HEK293 (cell line): Measurements from ENCODE around the gene RIMS1.

Source experiments
- CTCF ChIA-PET: fragments of 350-600 bp; formaldehyde crosslinking; extraction: SDS; loops from one replicate; lab custom pipeline; 2021; ENCODE audit warnings: antibody characterized with exemption; lab: Yijun Ruan, JAX
- POLR2A ChIA-PET: fragments of 300-600 bp; formaldehyde crosslinking; extraction: SDS; loops from one replicate; lab custom pipeline; 2020; ENCODE audit warnings: antibody characterized with exemption, inconsistent platforms; lab: Yijun Ruan, JAX
- H3K27ac ChIP-seq: fragments of 200-500 bp; sonication (Bioruptor generic); 2 replicates; pipeline ENCODE4 v1.5.1; 2014; ENCODE audit warnings: low read depth, low read length, control low read depth, inconsistent platforms; ENCODE audit errors: extremely low read depth
- H3K36me3 ChIP-seq, 2 experiments: fragments of 200-500 bp in 1 of 2; sonication (Bioruptor generic) in 1 of 2; 1 replicate in 1 of 2; 2 replicates in 1 of 2; pipeline ENCODE4 v1.5.1; 2014 to 2017; ENCODE audit warnings: inconsistent platforms in 2 of 2, low read length in 2 of 2; ENCODE audit not compliant: control insufficient read depth in 2 of 2, insufficient read depth in 1 of 2
- H3K4me1 ChIP-seq: fragments of 200-500 bp; sonication (Bioruptor generic); 2 replicates; pipeline ENCODE4 v1.5.1; 2014; ENCODE audit warnings: mild to moderate bottlenecking, low read length, inconsistent platforms; ENCODE audit not compliant: control insufficient read depth, insufficient read depth
- H3K4me3 ChIP-seq: 2 replicates; pipeline ENCODE4 v1.5.1; 2011; ENCODE audit warnings: low read depth, mild to moderate bottlenecking, control low read depth, low read length, moderate library complexity
- H3K9me3 ChIP-seq: fragments of 200-500 bp; sonication (Bioruptor generic); 2 replicates; pipeline ENCODE4 v1.5.1; 2014; ENCODE audit warnings: low read depth, low read length, inconsistent platforms; ENCODE audit not compliant: control insufficient read depth, insufficient read depth
- ATF2 ChIP-seq: fragments of 450-650 bp; formaldehyde crosslinking; IDR thresholded peaks from 2 replicates; pipeline ENCODE4 v1.5.1; 2016; ENCODE audit warnings: missing biosample characterization, missing genetic modification characterization, low read depth
- BCL11A ChIP-seq: fragments of 450-650 bp; formaldehyde crosslinking; IDR thresholded peaks from 2 replicates; pipeline ENCODE4 v1.5.1; 2016; ENCODE audit warnings: low read depth, missing biosample characterization, missing genetic modification characterization
- HOXC10 ChIP-seq: sonication (generic); formaldehyde crosslinking; IDR thresholded peaks from 2 replicates; pipeline ENCODE4 v1.8.1; 2023; ENCODE audit warnings: mild to moderate bottlenecking, missing genetic modification reagents
- KLF7 ChIP-seq: fragments of 450-650 bp; formaldehyde crosslinking; IDR thresholded peaks from 2 replicates; pipeline ENCODE4 v1.5.1; 2016; ENCODE audit warnings: missing biosample characterization, missing genetic modification characterization, borderline replicate concordance
- TRIM28 ChIP-seq: IDR thresholded peaks from 2 replicates; pipeline ENCODE4 v1.6.1; 2011; ENCODE audit warnings: low read length, control low read depth, borderline replicate concordance
- ZBTB10 ChIP-seq: fragments of 450-650 bp; formaldehyde crosslinking; IDR thresholded peaks from 2 replicates; pipeline ENCODE4 v1.5.1; 2016; ENCODE audit warnings: missing biosample characterization, missing genetic modification characterization
- ZBTB44 ChIP-seq: fragments of 450-650 bp; IDR thresholded peaks from 2 replicates; pipeline ENCODE4 v1.5.1; 2018; ENCODE audit warnings: missing biosample characterization, mild to moderate bottlenecking, missing genetic modification characterization
- ZFP69B ChIP-seq: fragments of 450-650 bp; formaldehyde crosslinking; IDR thresholded peaks from 2 replicates; pipeline ENCODE4 v1.5.1; 2016; ENCODE audit warnings: missing biosample characterization, missing genetic modification characterization
- ZNF174 ChIP-seq: fragments of 450-650 bp; formaldehyde crosslinking; IDR thresholded peaks from 2 replicates; pipeline ENCODE4 v1.5.0; 2017; ENCODE audit warnings: missing biosample characterization, mild to moderate bottlenecking, missing genetic modification characterization
- ZNF19 ChIP-seq: fragments of 450-650 bp; formaldehyde crosslinking; IDR thresholded peaks from 2 replicates; pipeline ENCODE4; 2016; ENCODE audit warnings: missing biosample characterization, missing genetic modification characterization, low read depth
- ZNF423 ChIP-seq: fragments of 450-650 bp; formaldehyde crosslinking; IDR thresholded peaks from 2 replicates; pipeline ENCODE4 v1.5.1; 2016; ENCODE audit warnings: missing biosample characterization, missing genetic modification characterization
- ZNF514 ChIP-seq: fragments of 450-650 bp; formaldehyde crosslinking; IDR thresholded peaks from 2 replicates; pipeline ENCODE4 v1.5.1; 2016; ENCODE audit warnings: missing biosample characterization, missing genetic modification characterization
- ZNF555 ChIP-seq: fragments of 450-650 bp; formaldehyde crosslinking; conservative IDR thresholded peaks from 2 replicates; pipeline ENCODE4 v1.5.1; 2017; ENCODE audit warnings: missing biosample characterization, mild to moderate bottlenecking, missing genetic modification characterization, inconsistent platforms
- ZNF571 ChIP-seq: fragments of 450-650 bp; formaldehyde crosslinking; IDR thresholded peaks from 2 replicates; pipeline ENCODE4 v1.5.0; 2017; ENCODE audit warnings: missing biosample characterization, missing genetic modification characterization
- ZNF600 ChIP-seq: fragments of 450-650 bp; formaldehyde crosslinking; IDR thresholded peaks from 2 replicates; pipeline ENCODE4 v1.5.1; 2016; ENCODE audit warnings: missing biosample characterization, missing genetic modification characterization
- ZNF626 ChIP-seq: fragments of 450-650 bp; sonication (Bioruptor Pico); formaldehyde crosslinking; IDR thresholded peaks from 2 replicates; pipeline ENCODE4 v1.5.1; 2018; ENCODE audit warnings: missing biosample characterization, missing genetic modification characterization, inconsistent platforms
- ZNF658 ChIP-seq: fragments of 450-650 bp; formaldehyde crosslinking; IDR thresholded peaks from 2 replicates; pipeline ENCODE4; 2016; ENCODE audit warnings: missing biosample characterization, missing genetic modification characterization
- ZNF664 ChIP-seq: fragments of 450-650 bp; formaldehyde crosslinking; IDR thresholded peaks from 2 replicates; pipeline ENCODE4 v1.5.1; 2016; ENCODE audit warnings: missing biosample characterization, missing genetic modification characterization
- ZNF792 ChIP-seq: fragments of 450-650 bp; formaldehyde crosslinking; IDR thresholded peaks from 2 replicates; pipeline ENCODE4 v1.5.1; 2016; ENCODE audit warnings: missing biosample characterization, missing genetic modification characterization
- ZNF843 ChIP-seq: fragments of 450-650 bp; formaldehyde crosslinking; IDR thresholded peaks from 2 replicates; pipeline ENCODE4 v1.5.1; 2016; ENCODE audit warnings: missing biosample characterization, missing genetic modification characterization
- ZSCAN23 ChIP-seq: fragments of 450-650 bp; formaldehyde crosslinking; IDR thresholded peaks from 2 replicates; pipeline ENCODE4 v1.5.1; 2016; ENCODE audit warnings: missing biosample characterization, missing genetic modification characterization
- ZSCAN4 ChIP-seq: fragments of 450-650 bp; formaldehyde crosslinking; IDR thresholded peaks from 2 replicates; pipeline ENCODE4 v1.5.1; 2017; ENCODE audit warnings: missing biosample characterization, missing genetic modification characterization
- TF ChIP-seq, protein P1 (sequence below): fragments of 450-650 bp; formaldehyde crosslinking; IDR thresholded peaks from 2 replicates; pipeline ENCODE4 v1.5.1; 2016; ENCODE audit warnings: missing biosample characterization, missing genetic modification characterization
- TF ChIP-seq, protein P2 (sequence below): fragments of 450-650 bp; formaldehyde crosslinking; IDR thresholded peaks from 2 replicates; pipeline ENCODE4 v1.5.1; 2016; ENCODE audit warnings: missing biosample characterization, missing genetic modification characterization
- TF ChIP-seq, protein P3 (sequence below): fragments of 450-650 bp; formaldehyde crosslinking; IDR thresholded peaks from 2 replicates; pipeline ENCODE4 v1.5.1; 2016; ENCODE audit warnings: missing biosample characterization, missing genetic modification characterization

Gene RIMS1

DNA sequence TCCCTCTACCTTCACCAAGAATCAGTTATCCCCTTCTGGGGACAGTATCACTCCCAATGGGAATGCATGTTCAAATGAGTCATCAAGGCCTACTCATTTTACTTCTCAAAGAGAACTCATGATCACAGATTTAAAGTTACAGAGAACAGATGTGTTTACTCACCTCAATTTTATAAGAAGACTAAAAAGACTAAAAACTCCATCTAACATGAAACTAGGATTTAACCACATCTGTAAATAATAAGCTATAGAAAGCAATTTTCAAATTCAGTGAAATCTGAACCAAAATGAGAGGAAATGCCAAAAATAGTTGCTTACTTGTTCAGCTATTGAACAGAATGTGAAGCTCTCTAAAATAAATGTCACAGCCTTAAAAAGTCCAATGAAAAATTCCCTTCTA, 435.4 kb downstream of the RIMS1 start:
- Histone ChIP-seq H3K36me3 (no peaks in the 10 kb centered on the region), H3K27ac (no peak overlapping the region), H3K9me3 (no peaks in the 10 kb centered on the region), H3K4me3 (no peak overlapping the region), H3K4me1 (no peaks in the 10 kb centered on the region)
- TF ChIP-seq ZSCAN23 (no peak), ZNF843 (tag by site-specific recombination) (no peak), ZNF626 (tag by site-specific recombination) (no peak), ZBTB44 (tag by site-specific recombination) (no peak), ZNF423 (tag by site-specific recombination) (no peak), TRIM28 (no peak), ZNF174 (tag by site-specific recombination) (no peak), ZNF600 (tag by site-specific recombination) (no peak), ZSCAN4 (no peak), ATF2 (tag by site-specific recombination) (no peak), ZNF658 (tag by site-specific recombination) (no peak), ZNF664 (tag by site-specific recombination) (no peak), ZNF555 (tag by site-specific recombination) (no peak), ZNF19 (tag by site-specific recombination) (no peak), ZFP69B (tag by site-specific recombination) (no peak)
- TF ChIP-seq, protein P1, sequence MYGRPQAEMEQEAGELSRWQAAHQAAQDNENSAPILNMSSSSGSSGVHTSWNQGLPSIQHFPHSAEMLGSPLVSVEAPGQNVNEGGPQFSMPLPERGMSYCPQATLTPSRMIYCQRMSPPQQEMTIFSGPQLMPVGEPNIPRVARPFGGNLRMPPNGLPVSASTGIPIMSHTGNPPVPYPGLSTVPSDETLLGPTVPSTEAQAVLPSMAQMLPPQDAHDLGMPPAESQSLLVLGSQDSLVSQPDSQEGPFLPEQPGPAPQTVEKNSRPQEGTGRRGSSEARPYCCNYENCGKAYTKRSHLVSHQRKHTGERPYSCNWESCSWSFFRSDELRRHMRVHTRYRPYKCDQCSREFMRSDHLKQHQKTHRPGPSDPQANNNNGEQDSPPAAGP (tag by site-specific recombination): no peak
- POLR2A ChIA-PET: no interaction called here
- CTCF ChIA-PET: interaction anchor here (0.6 kb wide), 1 partner anchor 704 kb away, joined by 3 read pairs; no protein-coding TSS in a partner anchor

DNA sequence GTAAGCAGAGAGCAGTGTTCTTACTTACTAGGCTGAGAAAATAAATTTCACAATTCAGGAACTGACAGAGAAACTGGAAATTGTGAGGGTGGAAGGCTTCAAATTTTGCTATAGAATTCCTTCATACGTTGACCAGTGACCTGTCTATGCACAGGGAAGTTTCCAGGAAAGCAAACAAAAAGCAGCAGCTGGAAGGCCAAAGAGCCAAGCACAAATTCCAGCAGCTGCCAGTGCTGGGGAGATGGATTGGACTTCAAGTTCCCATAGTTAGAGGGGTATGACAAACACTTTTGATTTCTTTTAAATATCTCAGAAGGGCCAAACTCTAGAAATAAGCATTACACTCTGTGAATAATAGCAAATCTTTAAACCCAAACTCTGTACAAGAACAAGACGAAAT, 436.4 kb downstream of the RIMS1 start:
- TF ChIP-seq KLF7 (tag by site-specific recombination): no peak
- TF ChIP-seq ZNF514 (tag by site-specific recombination): no peak
- TF ChIP-seq ZBTB10 (tag by site-specific recombination): no peak
- no peak for TF ChIP-seq BCL11A (tag by site-specific recombination)
- no peak for TF ChIP-seq ZNF792 (tag by site-specific recombination)
- TF ChIP-seq, protein P2, sequence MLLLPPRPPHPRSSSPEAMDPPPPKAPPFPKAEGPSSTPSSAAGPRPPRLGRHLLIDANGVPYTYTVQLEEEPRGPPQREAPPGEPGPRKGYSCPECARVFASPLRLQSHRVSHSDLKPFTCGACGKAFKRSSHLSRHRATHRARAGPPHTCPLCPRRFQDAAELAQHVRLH (tag by site-specific recombination): no peak
- TF ChIP-seq ZNF571 (tag by site-specific recombination): no peak
- TF ChIP-seq HOXC10 (CRISPR knock-in tag): no peak
- TF ChIP-seq, protein P3, sequence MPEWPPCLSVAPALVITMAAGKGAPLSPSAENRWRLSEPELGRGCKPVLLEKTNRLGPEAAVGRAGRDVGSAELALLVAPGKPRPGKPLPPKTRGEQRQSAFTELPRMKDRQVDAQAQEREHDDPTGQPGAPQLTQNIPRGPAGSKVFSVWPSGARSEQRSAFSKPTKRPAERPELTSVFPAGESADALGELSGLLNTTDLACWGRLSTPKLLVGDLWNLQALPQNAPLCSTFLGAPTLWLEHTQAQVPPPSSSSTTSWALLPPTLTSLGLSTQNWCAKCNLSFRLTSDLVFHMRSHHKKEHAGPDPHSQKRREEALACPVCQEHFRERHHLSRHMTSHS (tag by site-specific recombination): no peak
- Histone ChIP-seq H3K36me3 (no peaks in the 10 kb centered on the region), H3K27ac (no peak overlapping the region), H3K4me1 (no peaks in the 10 kb centered on the region), H3K9me3 (no peaks in the 10 kb centered on the region), H3K4me3 (no peak overlapping the region)
- ChIA-PET POLR2A (no interaction called here), CTCF (no interaction called here)
